Right lobe of liver (tissue), 6 donors: ENCODE results near the gene ATP10A. TPM values are rescaled to one million over a fixed set of nuclear protein-coding genes. Genes with fewer than 3 reads are reported as not detected.

Experiments used
- ATAC-seq, 4 donors: fragments of 200-7000 bp; cut with Tn5 transposase; one replicate each; pipeline ENCODE4 v1.9.1; 2020; ENCODE audit warnings: mild to moderate bottlenecking in 4 of 4, moderate library complexity in 4 of 4
- DNase-seq, 3 donors: peaks; one replicate each; pipeline ENCODE4 v3.0.0-alpha.2; 2020
- H3K27ac ChIP-seq, 3 donors: fragments of 200-600 bp; one replicate each; pipeline ENCODE4 v1.8.0; 2022
- H3K27me3 ChIP-seq, 2 donors: fragments of 200-600 bp; one replicate each; pipeline ENCODE4 v1.8.0; 2022
- H3K36me3 ChIP-seq, 4 donors: fragments of 200-600 bp; sonication (generic) in 1 of 4; one replicate each; pipeline versions ENCODE4 v1.5.1 to v1.8.0; 2017 to 2022; ENCODE audit warnings: control low read depth in 1 of 4
- H3K4me1 ChIP-seq, 4 donors: fragments of 200-600 bp; sonication (generic) in 1 of 4; one replicate each; pipeline versions ENCODE4 v1.5.1 to v1.8.0; 2017 to 2022; ENCODE audit warnings: control low read depth in 1 of 4
- H3K4me3 ChIP-seq, 3 donors: fragments of 200-600 bp; one replicate each; pipeline ENCODE4 v1.8.0; 2022
- H3K9me3 ChIP-seq, 4 donors: fragments of 200-600 bp; sonication (generic) in 1 of 4; one replicate each; pipeline versions ENCODE4 v1.5.1 to v1.8.0; 2017 to 2022; ENCODE audit warnings: control low read depth in 1 of 4
- CTCF ChIP-seq, 4 donors: fragments of 200-600 bp in 3 of 4; fragments of 450-650 bp in 1 of 4; IDR thresholded peaks; one replicate each; pipeline versions ENCODE4 v1.5.1 to v1.8.0; 2016 to 2022; ENCODE audit warnings: antibody characterized with exemption in 4 of 4, mild to moderate bottlenecking in 2 of 4
- POLR2A ChIP-seq: fragments of 450-650 bp; IDR thresholded peaks from one replicate; pipeline ENCODE4 v1.6.1; 2017; ENCODE audit warnings: antibody characterized with exemption, mild to moderate bottlenecking
- WGBS: methylation state at CpG from one replicate; pipeline ENCODE4 v1.1.6; 2018; ENCODE audit warnings: low coverage, low lambda C conversion rate; ENCODE audit not compliant: insufficient coverage; ENCODE audit errors: missing lambda C conversion rate; 5-methylcytosine and 5-hydroxymethylcytosine counted together
- intact Hi-C, 2 donors: fragments of 100-400 bp; cut with DNase I; formaldehyde crosslinking; loops; one replicate each; pipeline versions ENCODE4 v1.11.2 to v1.14.1; 2022
- total RNA-seq, 6 experiments: library from RNA; depleted of rRNA in 2 of 6; stranded (reverse); fragments of >200 nt in 2 of 6; fragmentation: NEBNext Ultra II Directional in 3 of 6; extraction: Animal tissue kit (Norgen Biotek cat#: 25700) in 3 of 6; gene quantifications; one replicate each; pipeline versions ENCODE4 v1.1.0 to v1.2.4, GENCODE V29; 2016 to 2023
- donor health status: DM: no; HTN: yes; CAD: no.
- donor health status: DM: no; HTN: no; CAD: no.
- donor health status: DM: no; HTN: no; CAD: no.
- donor health status: DM: no; HTN: yes; CAD: no.
- donor health status: DM: no; HTN: yes; CAD: no.

The ATP10A gene
- total RNA-seq, 6 experiments from 2014 or later: 0.15 to 1.00 (median 0.34) TPM

DNA sequence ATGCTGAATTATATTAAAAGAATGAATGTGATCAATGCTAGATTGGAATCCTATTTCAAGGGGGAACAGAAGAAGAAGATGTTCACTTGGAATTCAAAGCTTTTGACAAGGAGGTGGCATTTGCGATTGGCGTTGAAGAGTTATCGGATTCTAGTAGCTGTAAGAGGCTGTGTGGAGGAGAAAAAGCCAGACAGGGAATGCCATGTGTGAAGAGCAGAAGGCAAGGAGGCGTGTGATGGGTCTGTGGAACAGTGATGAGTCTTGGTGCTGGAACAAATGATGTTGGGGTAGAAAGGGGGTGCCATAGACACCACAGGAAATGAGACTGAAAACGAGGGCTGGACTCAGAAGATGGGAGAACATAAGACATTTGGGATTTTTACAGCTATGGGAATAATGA lies 30.5 kb upstream of the ATP10A start:
- TF ChIP-seq CTCF (IDR thresholded peaks at IDR 0.05): no peak
- no peak for TF ChIP-seq POLR2A
- Histone ChIP-seq H3K36me3 (no peaks in the 10 kb centered on the region), H3K9me3 (no peaks in the 10 kb centered on the region), H3K4me1 (no peaks in the 10 kb centered on the region), H3K27me3 (no peaks in the 10 kb centered on the region), H3K4me3 (no peak overlapping the region), H3K27ac (no peak overlapping the region)
- intact Hi-C loops: no loop called here
- no peak for ATAC-seq
- no peak for DNase-seq
- WGBS: 59% methylated on average over 5 of the region's 5 CpGs

DNA sequence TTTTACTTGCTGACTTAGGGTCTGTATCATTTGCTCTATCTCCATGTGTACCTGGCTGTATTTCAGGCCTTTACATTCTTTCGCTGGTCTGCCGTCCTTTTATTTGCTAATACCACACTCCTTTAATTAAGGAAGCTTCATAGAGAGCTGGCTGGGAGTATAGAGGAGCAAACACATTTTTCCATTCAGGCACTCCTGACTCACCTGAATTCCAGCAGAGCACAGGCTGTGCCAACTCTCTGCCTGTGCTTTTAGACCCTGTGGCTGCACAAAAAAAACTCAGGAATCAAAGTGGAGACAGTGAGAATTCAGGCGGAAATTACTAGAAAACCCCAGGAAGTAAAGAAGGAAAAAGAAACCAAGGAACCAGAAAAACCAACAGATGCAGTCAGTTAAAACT lies 29.0 kb upstream of the ATP10A start:
- 18% methylated on average over 3 of the region's 3 CpGs for WGBS
- intact Hi-C loops: no loop called here
- H3K4me3 ChIP-seq: no peak overlapping the region
- H3K9me3 ChIP-seq: no peaks in the 10 kb centered on the region
- ATAC-seq: no peak
- H3K27ac ChIP-seq: no peak overlapping the region
- H3K36me3 ChIP-seq: no peaks in the 10 kb centered on the region
- no peak for DNase-seq
- no peak for TF ChIP-seq POLR2A
- no peak for TF ChIP-seq CTCF (IDR thresholded peaks at IDR 0.05)
- H3K27me3 ChIP-seq: no peaks in the 10 kb centered on the region
- no peaks in the 10 kb centered on the region for H3K4me1 ChIP-seq

DNA sequence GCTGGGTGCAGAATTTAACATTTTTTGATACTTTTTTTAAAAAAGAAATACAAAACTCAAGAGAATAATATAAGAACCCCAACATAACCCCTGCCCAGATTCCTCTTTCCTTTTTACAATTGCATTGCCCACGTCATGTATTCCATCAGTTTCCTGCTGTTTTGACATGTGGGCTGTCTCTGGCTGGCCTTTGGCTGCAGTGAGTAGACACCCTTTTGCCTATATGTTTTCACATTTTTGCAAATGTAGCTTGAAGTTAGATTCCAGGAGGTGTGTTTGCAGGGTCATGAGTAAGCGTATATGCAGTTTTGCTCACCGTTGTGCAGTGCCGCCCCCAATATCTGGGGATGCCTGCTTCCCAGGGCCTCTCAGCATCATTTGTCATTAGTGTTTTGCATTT lies 28.0 kb upstream of the ATP10A start:
- Histone ChIP-seq H3K4me1 (no peaks in the 10 kb centered on the region), H3K4me3 (no peak overlapping the region), H3K36me3 (no peaks in the 10 kb centered on the region), H3K9me3 (no peaks in the 10 kb centered on the region), H3K27me3 (no peaks in the 10 kb centered on the region), H3K27ac (no peak overlapping the region)
- TF ChIP-seq CTCF (IDR thresholded peaks at IDR 0.05): no peak
- no peak for TF ChIP-seq POLR2A
- WGBS: 81% methylated on average over 4 of the region's 4 CpGs
- ATAC-seq (no peak), DNase-seq (no peak)
- intact Hi-C loops: no loop called here

GRCh38 chr15:25890529-25890928 lies 27.4 kb upstream of the ATP10A start:
- DNase-seq: no peak
- 61% methylated on average over 5 of the region's 5 CpGs for WGBS
- H3K27me3 ChIP-seq: no peaks in the 10 kb centered on the region
- intact Hi-C loops: no loop called here
- no peaks in the 10 kb centered on the region for H3K9me3 ChIP-seq
- no peak overlapping the region for H3K4me3 ChIP-seq
- no peak for ATAC-seq
- H3K4me1 ChIP-seq: no peaks in the 10 kb centered on the region
- TF ChIP-seq POLR2A (no peak), CTCF (IDR thresholded peaks at IDR 0.05) (no peak)
- H3K27ac ChIP-seq: no peak overlapping the region
- no peaks in the 10 kb centered on the region for H3K36me3 ChIP-seq

DNA sequence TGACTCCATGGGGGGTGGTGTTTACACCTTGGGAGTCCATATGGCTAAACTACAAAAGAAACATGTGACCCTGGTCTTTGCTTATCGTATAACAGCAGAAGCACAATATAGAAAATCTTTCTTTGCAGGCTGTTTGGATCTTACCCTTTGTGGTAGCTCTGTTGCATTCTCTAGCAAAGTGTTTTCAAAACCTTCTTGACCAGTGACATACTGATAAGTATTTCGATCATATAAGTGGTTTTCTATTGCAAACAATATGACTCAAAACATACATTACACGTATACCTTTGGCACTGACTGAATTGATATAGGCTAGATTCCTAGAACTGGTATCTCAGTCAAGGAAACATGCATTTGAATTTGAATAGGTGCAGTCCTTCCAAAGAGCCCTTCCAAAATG lies 24.7 kb upstream of the ATP10A start:
- DNase-seq (no peak), ATAC-seq (no peak)
- no peak overlapping the region for H3K27ac ChIP-seq
- no peak overlapping the region for H3K4me3 ChIP-seq
- intact Hi-C loops: no loop called here
- H3K9me3 ChIP-seq: no peaks in the 10 kb centered on the region
- H3K27me3 ChIP-seq: no peaks in the 10 kb centered on the region
- 17% methylated on average over 3 of the region's 3 CpGs for WGBS
- no peaks in the 10 kb centered on the region for H3K4me1 ChIP-seq
- TF ChIP-seq POLR2A (no peak), CTCF (IDR thresholded peaks at IDR 0.05) (no peak)
- no peaks in the 10 kb centered on the region for H3K36me3 ChIP-seq
